Measurements from ENCODE around the gene TCF25. TPM values are rescaled to one million over a fixed set of nuclear protein-coding genes. Genes with fewer than 3 reads are reported as not detected.
"Not testable (repeated sequence)": the region's sequence is repeated elsewhere in the genome, so short reads cannot be mapped to it uniquely, and the experiment has no call there.

TCF25 gene
- total RNA-seq, result 100 to 1,000 TPM; 127 to 158 TPM
- long read RNA-seq, donor 1, transcript TCF25-201 (18 exons, 2,233 nt), result major isoform, 25 of 47 reads
- long read RNA-seq, donor 1, partial matches to known transcripts, result 11 of 47 reads
- long read RNA-seq, donor 1, other reads (novel, unspliced or antisense), result 10 of 47 reads
- long read RNA-seq, donor 2, transcript TCF25-202 (19 exons, 2,377 nt), result minor isoform, 8 of 365 reads
- long read RNA-seq, donor 2, transcript TCF25-201 (18 exons, 2,233 nt), result major isoform, 214 of 365 reads
- long read RNA-seq, donor 2, partial matches to known transcripts, result 48 of 365 reads
- long read RNA-seq, donor 2, other reads (novel, unspliced or antisense), result 93 of 365 reads

DNA sequence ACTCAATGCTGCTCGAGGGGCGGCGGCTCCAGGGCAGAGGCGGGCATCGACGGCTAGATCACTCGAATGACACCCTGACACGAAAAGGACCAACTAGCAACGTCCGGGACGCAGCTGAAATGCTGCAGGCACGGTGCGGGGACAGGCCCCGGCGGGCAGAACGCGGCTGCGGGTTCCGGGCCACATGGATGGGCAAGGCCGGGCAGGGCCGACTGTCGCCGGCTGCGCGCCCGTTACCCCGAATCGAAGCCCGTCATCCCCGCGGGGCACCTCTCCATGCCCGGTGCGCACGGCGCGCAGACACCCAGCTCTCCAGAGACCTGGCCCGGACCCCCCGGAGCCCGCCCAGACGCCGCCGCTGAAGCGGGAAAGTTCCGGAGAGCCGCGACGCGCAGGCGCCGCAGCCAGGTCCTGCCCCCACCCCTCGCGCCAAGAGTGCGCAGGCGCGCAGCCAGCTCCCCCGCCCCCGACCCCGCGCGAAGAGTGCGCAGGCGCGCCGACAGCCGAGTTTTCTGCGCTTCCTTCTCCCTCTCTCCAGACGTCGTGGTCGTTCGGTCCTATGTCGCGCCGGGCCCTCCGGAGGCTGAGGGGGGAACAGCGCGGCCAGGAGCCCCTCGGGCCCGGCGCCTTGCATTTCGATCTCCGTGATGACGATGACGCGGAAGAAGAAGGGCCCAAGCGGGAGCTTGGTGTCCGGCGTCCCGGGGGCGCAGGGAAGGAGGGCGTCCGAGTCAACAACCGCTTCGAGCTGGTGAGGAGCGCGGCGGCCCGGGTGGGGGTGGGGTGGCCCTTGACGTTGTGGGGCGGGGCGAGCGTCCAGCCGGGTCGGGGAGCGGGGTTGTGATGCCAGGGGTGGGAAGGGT lies at the start of gene TCF25:
Gene TCF25, plus strand, starts transcription at position 484 of the 863 bp plus-strand sequence. Its CDS starts 76 bp downstream, at position 560.
- DNase-seq (ENCODE audit: low spot score), result peak; percentile 96
- intact Hi-C loops (cut with DNase I), result no loop called here

- intact Hi-C loops (cut with DNase I); DNase-seq (ENCODE audit: low spot score): not testable (repeated sequence)
Measured at GRCh38 chr16:89823824-89824148, 49.6 kb upstream of the TCF25 start.

GRCh38 chr16:89826531-89827382 lies 46.6 kb upstream of the TCF25 start:
- no peak for DNase-seq (ENCODE audit: low spot score)
- intact Hi-C loops (cut with DNase I), result no loop called here

- DNase-seq (ENCODE audit: low spot score), result no peak
- intact Hi-C loops (cut with DNase I), result no loop called here
Measured at GRCh38 chr16:89827383-89828198, 45.8 kb upstream of the TCF25 start.

DNA sequence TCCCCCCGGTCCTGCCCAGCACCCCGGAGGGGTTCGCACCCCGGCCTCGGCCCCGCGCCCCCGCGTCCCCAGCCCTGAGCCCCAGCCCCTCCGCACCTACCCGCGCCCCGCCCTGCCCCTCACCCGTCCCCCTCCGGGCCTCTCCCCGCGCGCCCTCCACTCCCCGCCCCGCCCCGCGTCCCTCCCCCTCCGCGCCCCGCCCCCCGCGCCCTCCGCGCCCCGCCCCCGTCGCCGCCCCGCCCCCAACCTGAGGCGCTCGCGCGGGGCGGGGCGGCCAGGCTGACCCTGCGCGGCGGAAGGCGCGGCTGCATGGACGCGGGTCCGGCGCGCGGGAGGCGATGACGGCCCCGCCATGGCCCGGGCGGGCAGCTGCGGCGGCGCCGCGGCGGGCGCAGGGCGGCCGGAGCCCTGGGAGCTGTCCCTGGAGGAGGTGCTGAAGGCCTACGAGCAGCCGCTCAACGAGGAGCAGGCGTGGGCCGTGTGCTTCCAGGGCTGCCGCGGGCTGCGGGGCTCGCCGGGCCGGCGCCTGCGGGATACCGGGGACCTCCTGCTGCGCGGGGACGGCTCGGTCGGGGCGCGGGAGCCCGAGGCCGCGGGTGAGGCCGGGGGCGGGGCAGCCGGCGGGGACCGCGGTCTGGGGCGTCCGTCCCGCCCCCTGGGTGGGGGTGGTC lies 45.1 kb upstream of the TCF25 start, which contains the start of gene SPIRE2:
Gene SPIRE2, plus strand, starts transcription at position 277 of the 671 bp plus-strand sequence. Its CDS starts 76 bp downstream, at position 353.
- intact Hi-C loops (cut with DNase I), result no loop called here
- peak; percentile 91 for DNase-seq (ENCODE audit: low spot score)

- no peak for DNase-seq (ENCODE audit: low spot score)
- intact Hi-C loops (cut with DNase I), result no loop called here
Measured at GRCh38 chr16:89828870-89829629, 44.3 kb upstream of the TCF25 start.

- intact Hi-C loops (cut with DNase I), result no loop called here
- DNase-seq (ENCODE audit: low spot score), result no peak
Measured at GRCh38 chr16:89829630-89830437, 43.6 kb upstream of the TCF25 start.

GRCh38 chr16:89831810-89832328 lies 41.5 kb upstream of the TCF25 start:
- intact Hi-C loops (cut with DNase I), result no loop called here
- DNase-seq (ENCODE audit: low spot score), result no peak

DNA sequence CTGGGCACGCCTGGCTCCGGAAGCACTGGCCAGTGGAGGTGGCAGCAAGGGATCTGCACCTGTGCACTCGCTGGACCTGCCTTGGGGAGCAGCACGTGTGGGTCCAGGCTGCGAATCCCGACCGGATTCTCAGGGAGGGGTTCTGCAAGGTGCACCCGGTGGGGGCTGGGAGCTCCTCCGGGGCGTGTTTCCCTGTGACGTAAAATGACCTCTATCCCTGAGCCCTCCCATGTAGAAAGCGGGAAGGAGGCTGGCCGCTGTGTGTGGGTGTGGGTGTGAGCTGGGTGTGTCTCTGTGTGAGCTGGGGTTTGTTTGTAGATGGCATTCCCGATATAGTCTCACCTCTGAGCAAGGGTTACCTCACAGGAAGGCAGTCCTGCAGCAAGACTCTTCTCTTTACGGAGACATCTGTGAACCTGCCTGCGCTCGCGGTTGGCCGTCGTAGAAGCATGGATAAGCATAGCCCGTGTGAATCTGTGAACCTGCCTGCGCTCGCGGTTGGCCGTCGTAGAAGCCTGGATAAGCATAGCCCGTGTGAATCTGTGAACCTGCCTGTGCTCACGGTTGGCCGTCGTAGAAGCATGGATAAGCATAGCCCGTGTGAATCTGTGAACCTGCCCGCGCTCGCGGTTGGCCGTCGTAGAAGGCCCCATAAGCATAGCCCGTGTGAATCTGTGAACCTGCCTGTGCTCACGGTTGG lies 39.6 kb upstream of the TCF25 start:
- DNase-seq (ENCODE audit: low spot score); intact Hi-C loops (cut with DNase I): not testable (repeated sequence)

GRCh38 chr16:89834813-89835363 lies 38.5 kb upstream of the TCF25 start:
- intact Hi-C loops (cut with DNase I); DNase-seq (ENCODE audit: low spot score): not testable (repeated sequence)

DNA sequence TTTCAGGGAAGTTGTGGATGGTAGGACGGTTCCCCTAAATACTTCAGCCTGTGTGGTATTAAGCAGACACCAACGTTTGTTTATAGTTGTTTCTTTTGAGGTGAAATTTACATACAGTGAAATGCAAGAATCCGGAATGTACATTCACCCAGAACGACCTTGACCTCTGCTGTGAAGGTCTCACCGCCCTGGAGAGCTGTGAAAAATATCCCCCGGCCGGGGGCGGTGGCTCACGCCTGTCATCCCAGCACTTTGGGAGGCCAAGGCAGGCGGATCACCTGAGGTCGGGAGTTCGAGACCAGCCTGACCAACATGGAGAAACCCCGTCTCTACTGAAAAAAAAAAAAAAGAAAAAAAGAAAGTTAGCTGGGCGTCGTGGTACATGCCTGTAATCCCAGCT lies 36.9 kb upstream of the TCF25 start:
- DNase-seq (ENCODE audit: low spot score); intact Hi-C loops (cut with DNase I): not testable (repeated sequence)

DNA sequence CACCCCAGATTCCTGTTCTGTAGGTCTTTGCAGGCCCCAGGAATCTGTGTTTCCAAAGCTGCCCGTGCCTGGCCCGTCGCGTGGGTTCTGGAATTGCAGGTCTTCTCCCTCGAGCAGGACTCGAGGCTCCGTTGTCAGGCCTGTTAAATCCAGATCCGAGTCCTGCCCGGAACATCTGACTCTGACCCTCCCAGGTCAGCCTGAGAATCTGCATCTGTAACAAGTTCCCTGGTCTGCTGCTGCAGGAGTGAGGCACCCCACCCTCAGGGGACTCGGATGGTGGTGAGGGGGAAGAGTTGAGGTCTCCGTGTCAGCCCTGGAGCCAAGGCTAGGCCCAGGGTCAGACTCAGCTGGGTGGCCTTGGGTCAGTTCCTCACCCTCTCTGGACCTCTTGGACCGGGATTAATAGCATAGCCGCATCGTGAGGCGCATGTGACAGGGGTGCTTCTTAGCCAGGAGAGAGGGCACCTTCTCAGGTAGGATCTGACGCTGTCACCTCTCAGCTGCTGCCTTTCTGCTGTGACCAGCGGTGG lies 36.3 kb upstream of the TCF25 start:
- intact Hi-C loops (cut with DNase I), result no loop called here
- no peak for DNase-seq (ENCODE audit: low spot score)

GRCh38 chr16:89841275-89841674 lies 32.1 kb upstream of the TCF25 start:
- DNase-seq (ENCODE audit: low spot score), result no peak
- intact Hi-C loops (cut with DNase I), result no loop called here

DNA sequence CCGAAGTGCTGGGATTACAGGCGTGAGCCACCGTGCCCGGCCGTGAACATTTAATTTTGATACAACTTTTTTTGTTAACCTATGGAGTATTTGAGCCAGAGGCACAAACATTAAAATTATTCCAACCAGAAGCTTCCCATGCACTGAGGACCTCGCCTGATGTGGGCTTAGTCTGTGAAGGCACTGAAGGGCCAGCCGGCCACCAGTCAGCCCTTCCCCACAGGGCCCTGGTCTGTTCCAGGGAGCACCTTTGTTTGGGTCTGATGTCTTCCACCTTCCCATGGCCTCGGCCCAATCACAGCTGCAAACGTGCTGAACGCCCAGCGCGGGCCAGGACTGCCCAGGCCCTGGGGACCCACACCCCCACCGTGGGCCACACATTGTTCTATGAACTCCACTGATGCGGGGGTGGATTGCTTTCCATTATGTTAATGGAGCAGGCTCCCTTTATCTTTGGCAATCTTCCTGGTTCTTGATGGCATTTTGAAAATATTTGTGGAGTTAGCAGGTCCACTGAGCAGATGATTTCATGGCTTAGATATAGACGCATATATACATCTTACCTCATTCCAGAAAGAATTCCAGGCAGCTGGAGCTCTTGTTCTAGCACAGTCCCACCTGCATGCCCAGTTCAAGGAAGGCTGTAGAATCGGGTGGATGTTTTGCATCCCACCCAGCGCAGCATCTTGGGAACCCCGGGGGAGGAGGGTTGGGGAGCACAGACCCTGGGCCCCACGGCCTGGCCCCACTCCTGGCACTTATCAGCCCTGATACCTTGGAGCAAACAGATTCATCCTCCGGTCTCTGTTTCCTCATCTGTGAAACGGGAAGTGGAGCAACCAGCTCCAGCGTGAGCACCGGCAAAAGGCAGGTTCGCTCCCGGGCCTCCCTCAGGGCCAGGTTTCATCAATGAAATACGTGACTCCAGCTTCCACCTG lies 30.7 kb upstream of the TCF25 start:
- no peak for DNase-seq (ENCODE audit: low spot score)
- intact Hi-C loops (cut with DNase I), result no loop called here
